Muscle of leg (tissue), 11 donors: Measurements from ENCODE around the gene PPP2R2B. TPM values are rescaled to one million over a fixed set of nuclear protein-coding genes. Genes with fewer than 3 reads are reported as not detected.

ENCODE experiments used
- DNase-seq: peaks from one replicate; pipeline ENCODE4 v3.0.0; 2013
- H3K27ac ChIP-seq: one replicate; pipeline ENCODE4 v1.5.1; 2013; ENCODE audit warnings: mild to moderate bottlenecking, low read length, control low read depth
- H3K27me3 ChIP-seq: one replicate; pipeline ENCODE4 v1.6.1; 2013; ENCODE audit warnings: low read length; ENCODE audit not compliant: control insufficient read depth, insufficient read depth
- H3K36me3 ChIP-seq: one replicate; pipeline ENCODE4 v1.6.1; 2013; ENCODE audit warnings: low read length; ENCODE audit not compliant: control insufficient read depth, insufficient read depth
- H3K4me1 ChIP-seq: one replicate; pipeline ENCODE4 v1.6.1; 2013; ENCODE audit warnings: low read length; ENCODE audit not compliant: control insufficient read depth, insufficient read depth
- H3K4me3 ChIP-seq: one replicate; pipeline ENCODE4 v1.5.1; 2013; ENCODE audit warnings: low read length, control low read depth
- H3K9me3 ChIP-seq: replicated peaks from 2 replicates; pipeline ENCODE4 v1.6.1; 2013; ENCODE audit warnings: low read depth, low read length; ENCODE audit not compliant: control insufficient read depth
- WGBS: methylation state at CpG from one replicate; pipeline ENCODE4 v1.1.5; 2013; ENCODE audit warnings: missing lambda C conversion rate; ENCODE audit not compliant: insufficient coverage; 5-methylcytosine and 5-hydroxymethylcytosine counted together
- polyA plus RNA-seq, 8 donors: library from polyadenylated mRNA; unstranded; fragments of 120-200 nt; gene quantifications; one replicate each; pipeline versions ENCODE4 v1.2.1 to v1.2.3, GENCODE V29; 2013; ENCODE audit warnings: inconsistent platforms in 1 of 8, low replicate concordance in 1 of 8; ENCODE audit not compliant: insufficient read length in 8 of 8, insufficient read depth in 1 of 8
- total RNA-seq: library from RNA; stranded (reverse); fragments of 120-200 nt; gene quantifications from one replicate; pipeline ENCODE4 v1.2.4, GENCODE V29; 2013

The PPP2R2B gene
- total and polyA plus RNA-seq, 9 donors = 0.63 to 4.2 (median 1.5) TPM

DNA sequence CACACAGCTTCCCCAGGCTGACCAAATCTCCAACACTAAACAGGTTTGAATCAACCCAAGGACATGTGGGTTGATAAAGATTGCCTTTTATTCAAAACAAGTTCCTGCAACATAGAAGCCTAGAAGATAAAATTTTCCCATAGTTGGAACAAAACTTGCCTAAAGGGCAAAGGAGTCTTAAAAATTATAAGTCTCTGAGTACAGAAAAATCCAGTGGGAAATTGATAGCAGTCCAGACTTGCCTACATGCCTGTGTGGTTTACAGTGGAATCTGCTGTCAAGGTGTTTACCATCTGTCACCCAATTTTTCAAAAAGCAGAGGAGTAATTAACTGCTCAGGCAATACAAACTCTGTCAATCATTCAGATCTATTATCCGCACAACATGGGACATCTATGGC is 168.2 kb downstream of the PPP2R2B start:
- no CpG with 5 or more reads among the region's 1 CpG for WGBS
- Histone ChIP-seq H3K4me1 (no peaks in the 10 kb centered on the region), H3K27me3 (no peaks in the 10 kb centered on the region), H3K36me3 (no peaks in the 10 kb centered on the region), H3K9me3 (no peaks in the 10 kb centered on the region), H3K27ac (no peak overlapping the region), H3K4me3 (no peak overlapping the region)
- no peak for DNase-seq

DNA sequence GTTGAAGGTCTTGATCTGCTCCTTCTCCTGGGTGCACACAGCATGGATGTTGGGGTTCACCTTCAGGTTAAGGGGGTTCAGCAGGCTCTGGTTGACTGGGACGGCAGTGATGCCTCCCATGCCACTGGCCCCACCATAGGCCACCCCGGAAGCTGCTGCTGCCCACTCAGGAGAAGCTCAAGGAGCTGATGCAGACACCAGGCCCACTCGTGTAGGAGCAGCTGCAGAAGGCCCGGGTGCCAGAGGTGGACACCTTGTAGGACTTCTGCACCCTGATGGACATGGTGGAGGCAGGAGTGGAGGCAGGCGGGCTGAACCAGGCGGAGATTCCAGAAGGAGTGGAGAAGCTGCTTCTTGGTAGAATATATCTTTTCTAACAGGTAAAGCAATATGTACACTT is 171.2 kb downstream of the PPP2R2B start:
- no peaks in the 10 kb centered on the region for H3K36me3 ChIP-seq
- H3K4me1 ChIP-seq = no peaks in the 10 kb centered on the region
- no peak overlapping the region for H3K27ac ChIP-seq
- no peak for DNase-seq
- no peak overlapping the region for H3K4me3 ChIP-seq
- H3K27me3 ChIP-seq = no peaks in the 10 kb centered on the region
- WGBS = 94% methylated on average over 4 of the region's 6 CpGs
- H3K9me3 ChIP-seq = no peaks in the 10 kb centered on the region

DNA sequence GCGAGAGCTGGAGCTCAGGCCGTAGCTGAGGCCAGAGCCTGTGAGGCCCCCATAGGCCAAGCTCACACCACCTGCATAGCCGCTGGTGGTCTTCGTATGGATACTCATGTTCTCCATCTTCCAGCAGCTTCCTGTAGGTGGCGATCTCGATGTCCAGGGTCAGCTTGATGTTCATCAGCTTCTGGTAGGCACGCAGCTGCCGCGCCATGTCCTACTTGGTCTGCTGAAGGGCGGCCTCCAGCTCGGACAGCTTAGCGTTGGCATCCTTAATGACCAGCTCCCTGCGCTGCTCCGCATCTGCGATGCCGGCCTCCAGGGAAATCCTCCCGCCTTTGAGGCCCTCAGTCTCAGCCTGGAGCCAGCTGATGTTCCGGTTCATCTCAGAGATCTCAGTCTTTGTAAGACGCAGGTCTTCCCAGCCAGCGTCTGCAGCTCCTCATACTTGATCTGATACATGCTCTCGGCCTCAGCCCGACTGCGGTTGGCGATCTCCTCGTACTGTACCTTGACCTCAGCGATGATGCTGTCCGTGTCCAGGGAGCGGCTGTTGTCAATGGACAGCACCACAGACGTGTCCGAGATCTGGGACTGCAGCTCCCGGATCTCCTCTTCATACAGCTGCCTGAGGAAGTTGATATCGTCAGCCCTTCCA is 172.1 kb downstream of the PPP2R2B start:
- no peaks in the 10 kb centered on the region for H3K4me1 ChIP-seq
- no peak overlapping the region for H3K4me3 ChIP-seq
- H3K36me3 ChIP-seq = no peaks in the 10 kb centered on the region
- WGBS = 92% methylated on average over 31 of the region's 32 CpGs
- DNase-seq = no peak
- H3K27me3 ChIP-seq = no peaks in the 10 kb centered on the region
- H3K9me3 ChIP-seq = no peaks in the 10 kb centered on the region
- H3K27ac ChIP-seq = no peak overlapping the region

DNA sequence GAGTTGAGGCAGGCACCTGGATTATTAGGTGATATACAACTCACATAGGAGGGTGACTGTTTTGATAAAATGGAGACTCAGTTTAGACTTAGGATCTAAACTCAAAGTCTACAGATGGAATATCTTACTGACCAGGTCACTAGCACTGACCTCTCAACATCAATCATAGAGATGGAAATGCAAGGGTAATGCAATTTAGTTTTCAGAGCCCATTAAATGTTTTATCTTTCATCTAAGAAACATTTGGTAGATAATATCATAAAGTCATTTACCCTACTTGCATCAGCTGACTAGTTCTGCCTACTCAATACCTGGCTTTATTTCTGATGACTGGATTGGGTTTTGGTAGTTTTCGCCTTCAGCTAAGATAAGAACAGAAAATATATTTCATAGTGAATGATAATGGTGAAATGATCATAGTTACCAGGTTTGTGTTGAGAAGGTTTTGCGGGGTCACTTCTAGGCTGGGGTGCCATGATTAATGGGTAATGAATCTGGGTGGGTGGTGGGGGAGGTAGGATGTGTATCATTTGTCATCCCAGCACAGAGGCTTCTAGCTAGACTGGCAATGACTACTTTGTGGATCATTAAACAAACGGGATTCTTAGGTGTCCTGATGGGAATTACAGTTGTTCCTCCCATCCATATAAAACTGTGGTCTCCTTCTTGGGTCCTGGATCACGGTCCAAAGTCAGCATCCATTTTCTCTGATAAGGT is 173.4 kb downstream of the PPP2R2B start:
- no peaks in the 10 kb centered on the region for H3K27me3 ChIP-seq
- no peaks in the 10 kb centered on the region for H3K4me1 ChIP-seq
- no peak overlapping the region for H3K27ac ChIP-seq
- H3K4me3 ChIP-seq = no peak overlapping the region
- H3K9me3 ChIP-seq = no peaks in the 10 kb centered on the region
- WGBS = 92% methylated on average over 1 of the region's 4 CpGs
- H3K36me3 ChIP-seq = no peaks in the 10 kb centered on the region
- no peak for DNase-seq

DNA sequence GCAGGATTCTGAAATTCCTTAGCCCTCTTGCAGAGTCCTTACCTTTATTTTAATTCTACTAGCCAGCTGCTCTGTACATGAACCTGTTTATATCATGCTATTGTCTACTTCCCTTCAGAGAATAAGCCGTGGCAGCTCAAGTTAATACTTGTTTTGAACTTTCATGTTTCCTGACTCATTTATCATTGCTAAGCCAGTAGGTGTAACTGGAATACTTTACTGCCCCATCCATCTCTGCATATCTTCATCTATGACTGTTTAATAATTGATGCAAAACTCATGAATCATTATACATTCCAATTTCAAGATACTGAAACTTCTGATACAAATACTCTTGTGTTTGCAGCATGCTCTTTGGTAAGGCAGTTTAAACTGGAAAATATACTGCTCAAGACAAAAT is 174.7 kb downstream of the PPP2R2B start:
- Histone ChIP-seq H3K27me3 (no peaks in the 10 kb centered on the region), H3K9me3 (no peaks in the 10 kb centered on the region), H3K27ac (no peak overlapping the region), H3K4me1 (no peaks in the 10 kb centered on the region), H3K4me3 (no peak overlapping the region), H3K36me3 (no peaks in the 10 kb centered on the region)
- no CpG with 5 or more reads among the region's 1 CpG for WGBS
- no peak for DNase-seq

DNA sequence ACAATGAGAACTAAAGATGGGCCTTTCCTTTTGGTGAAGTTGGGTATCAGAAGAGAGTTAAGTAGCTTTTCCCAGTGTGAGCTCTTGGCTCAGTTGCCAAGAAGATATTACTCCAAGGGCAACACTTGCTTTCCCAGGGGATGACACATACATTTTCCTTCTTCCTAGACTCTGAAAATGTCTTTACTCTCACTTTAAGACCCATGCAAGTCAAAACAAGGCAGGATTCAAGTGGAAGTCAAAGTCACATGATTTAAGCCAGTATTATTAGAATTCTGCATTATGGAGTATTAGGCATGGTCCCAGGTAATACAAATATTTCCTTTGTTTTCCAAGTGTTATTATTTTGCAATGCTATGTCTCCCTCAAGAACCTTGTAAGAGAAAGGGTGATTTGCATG is 175.1 kb downstream of the PPP2R2B start:
- Histone ChIP-seq H3K9me3 (no peaks in the 10 kb centered on the region), H3K27me3 (no peaks in the 10 kb centered on the region), H3K36me3 (no peaks in the 10 kb centered on the region), H3K27ac (no peak overlapping the region), H3K4me1 (no peaks in the 10 kb centered on the region), H3K4me3 (no peak overlapping the region)
- DNase-seq = no peak

DNA sequence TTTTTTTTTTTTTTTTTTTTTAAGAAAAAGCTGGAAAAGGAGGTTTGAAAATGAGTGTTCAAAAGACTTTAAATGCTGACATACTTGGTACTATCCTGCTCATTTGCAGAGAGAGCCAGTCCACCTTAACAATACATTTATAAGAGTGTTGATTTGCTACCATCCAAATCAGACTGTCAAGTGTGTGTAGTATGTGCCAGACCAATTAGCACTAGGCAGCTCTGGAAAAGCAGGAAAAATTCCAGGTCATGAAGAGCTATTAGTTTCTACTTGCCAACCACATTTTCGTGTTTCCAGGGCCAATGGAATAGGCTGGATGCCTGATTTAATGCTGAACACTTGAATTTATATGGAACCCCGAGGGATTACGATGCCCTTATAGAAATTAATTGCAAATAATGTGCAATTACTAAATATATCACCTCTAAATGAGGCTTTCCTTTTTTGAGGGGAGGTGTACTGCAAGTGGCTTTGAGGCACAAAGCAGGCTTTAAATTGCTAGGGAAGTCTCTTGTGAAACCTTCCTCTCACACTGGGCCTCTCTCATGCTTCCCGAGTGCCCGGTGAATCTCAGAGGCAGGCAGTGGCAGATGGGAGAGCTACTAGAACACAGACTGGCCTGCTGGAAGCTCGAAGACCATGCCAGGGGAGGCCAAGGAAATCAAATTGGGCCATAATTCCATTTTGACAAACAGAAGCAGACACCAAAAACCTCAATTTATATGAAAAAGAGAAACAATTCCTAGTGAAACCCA is 178.7 kb downstream of the PPP2R2B start:
- H3K9me3 ChIP-seq = no peaks in the 10 kb centered on the region
- 40% methylated on average over 1 of the region's 6 CpGs for WGBS
- no peaks in the 10 kb centered on the region for H3K4me1 ChIP-seq
- no peak overlapping the region for H3K27ac ChIP-seq
- DNase-seq = peak; percentile 13
- no peaks in the 10 kb centered on the region for H3K36me3 ChIP-seq
- H3K4me3 ChIP-seq = no peak overlapping the region
- no peaks in the 10 kb centered on the region for H3K27me3 ChIP-seq

DNA sequence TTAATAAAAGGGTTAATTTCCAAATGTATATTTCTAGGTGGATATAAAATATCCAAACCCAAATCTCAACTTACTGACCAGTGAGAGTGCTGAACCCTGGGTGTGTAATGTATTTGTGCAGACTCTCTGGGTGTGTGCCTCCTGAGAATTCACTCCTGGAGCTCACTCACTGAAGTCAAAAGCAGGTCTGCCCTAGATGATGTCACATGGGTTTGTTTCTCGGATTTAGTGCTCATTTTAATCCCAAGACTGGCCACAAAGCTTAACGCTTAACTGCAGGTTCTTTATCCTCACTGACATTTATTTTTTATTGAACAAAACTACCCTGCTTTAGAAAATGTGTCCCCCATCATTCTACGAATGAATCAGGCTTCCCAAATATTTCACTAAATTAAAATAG is 179.4 kb downstream of the PPP2R2B start:
- Histone ChIP-seq H3K36me3 (no peaks in the 10 kb centered on the region), H3K27me3 (no peaks in the 10 kb centered on the region), H3K27ac (no peak overlapping the region), H3K4me3 (no peak overlapping the region), H3K9me3 (no peaks in the 10 kb centered on the region), H3K4me1 (no peaks in the 10 kb centered on the region)
- 24% methylated on average over 2 of the region's 3 CpGs for WGBS
- peak; percentile 27 for DNase-seq

DNA sequence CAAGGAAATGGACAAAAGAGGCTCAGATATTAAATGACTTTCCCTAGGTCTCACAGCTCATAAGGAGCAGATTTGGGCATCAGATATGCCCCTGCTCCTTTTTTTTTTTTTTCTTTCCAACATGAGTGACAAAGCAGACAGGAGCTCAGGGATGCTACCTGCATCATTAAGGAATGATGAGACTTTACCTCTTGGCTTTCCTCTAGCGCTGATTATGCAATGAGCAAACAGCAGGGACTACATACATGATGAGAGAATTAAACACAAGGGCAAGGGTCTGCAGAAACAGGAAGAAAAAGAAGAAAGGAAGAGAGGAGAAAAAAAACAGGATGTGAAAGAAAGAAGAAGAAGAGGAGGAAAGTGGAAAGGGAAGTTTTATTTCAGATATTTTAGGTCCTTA is 179.9 kb downstream of the PPP2R2B start:
- no peaks in the 10 kb centered on the region for H3K4me1 ChIP-seq
- WGBS = 100% methylated on average over 1 of the region's 1 CpG

DNA sequence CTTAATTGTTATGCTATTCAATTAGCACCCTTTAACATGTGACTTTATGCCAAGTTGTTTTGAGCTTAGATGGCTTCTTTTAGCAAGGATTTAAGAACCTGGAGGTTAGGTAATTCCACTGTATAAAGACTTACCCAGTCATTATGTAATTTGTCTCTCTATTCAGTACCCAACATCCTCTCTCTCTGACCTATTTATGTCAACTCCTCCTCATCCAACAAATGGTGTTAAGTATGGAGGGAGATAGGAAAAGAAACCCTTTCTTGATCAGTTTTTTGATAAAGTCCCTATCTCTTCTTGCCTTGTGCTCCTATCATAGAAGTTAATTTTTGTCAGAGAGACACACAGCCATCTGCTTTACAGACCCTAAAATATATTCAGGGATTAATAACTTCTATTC is 181.3 kb downstream of the PPP2R2B start:
- DNase-seq = no peak
- Histone ChIP-seq H3K36me3 (no peaks in the 10 kb centered on the region), H3K9me3 (no peaks in the 10 kb centered on the region), H3K4me1 (no peaks in the 10 kb centered on the region), H3K27ac (no peak overlapping the region), H3K4me3 (no peak overlapping the region), H3K27me3 (no peaks in the 10 kb centered on the region)

More for the DNA sequence above, 179.9 kb downstream of the PPP2R2B start:
- H3K27ac ChIP-seq = no peak overlapping the region
- no peaks in the 10 kb centered on the region for H3K9me3 ChIP-seq
- H3K4me3 ChIP-seq = no peak overlapping the region
- no peaks in the 10 kb centered on the region for H3K36me3 ChIP-seq
- no peak for DNase-seq
- no peaks in the 10 kb centered on the region for H3K27me3 ChIP-seq
